GM12872 (cell line): ENCODE results near the gene METAP1D.

ENCODE experiments used
- CTCF ChIP-seq: IDR thresholded peaks from 3 replicates; pipeline ENCODE4 v1.5.1; 2011; ENCODE audit warnings: low read depth, mild to moderate bottlenecking, low read length, moderate library complexity; ENCODE audit not compliant: insufficient read depth

METAP1D gene

DNA sequence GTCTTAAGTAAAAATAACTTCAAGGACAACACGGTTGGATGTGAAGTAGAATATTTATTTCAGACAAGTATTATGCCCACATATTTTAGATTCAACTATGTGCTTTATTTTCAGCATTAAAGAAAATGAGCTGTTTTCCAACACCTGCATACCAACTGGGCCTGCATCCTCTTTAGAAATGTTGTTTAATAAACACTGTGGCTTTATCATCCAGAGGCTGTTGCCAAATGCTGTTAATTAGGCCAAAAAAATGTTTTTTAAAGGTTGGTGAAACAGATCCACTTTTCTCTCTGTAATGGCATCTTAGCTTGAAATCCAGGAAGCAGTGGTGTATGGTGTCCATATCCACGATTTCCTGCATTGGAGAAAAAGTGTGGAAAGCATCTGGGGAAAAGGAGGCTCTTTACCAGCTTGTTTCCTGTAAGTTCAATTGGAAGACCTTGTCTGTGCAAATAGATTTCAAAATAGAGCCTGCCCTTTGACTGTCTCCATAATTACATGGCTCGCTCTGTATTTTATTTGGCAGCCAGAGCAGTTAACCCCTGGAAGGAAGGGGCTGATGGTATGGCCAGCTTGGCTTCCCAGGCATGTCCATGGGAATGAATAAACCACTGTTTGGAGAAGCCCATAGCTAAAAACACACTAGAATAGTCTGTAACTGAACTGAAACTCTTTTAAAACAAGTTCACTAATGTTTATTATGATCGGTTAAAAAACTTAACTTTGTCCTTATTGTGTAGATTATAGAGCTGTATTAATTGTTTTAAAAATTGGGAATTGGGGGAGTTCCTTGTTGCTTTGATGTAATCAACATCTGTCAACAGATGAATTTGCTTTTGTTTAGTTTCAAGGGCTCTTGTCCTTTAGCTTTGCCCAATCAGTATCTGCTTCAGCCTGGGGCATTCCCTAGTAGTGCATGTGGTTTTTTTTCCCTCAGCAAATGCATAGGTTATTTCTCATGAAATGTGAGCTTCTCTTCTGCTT lies 52.5 kb downstream of the METAP1D start:
- no peak for TF ChIP-seq CTCF

DNA sequence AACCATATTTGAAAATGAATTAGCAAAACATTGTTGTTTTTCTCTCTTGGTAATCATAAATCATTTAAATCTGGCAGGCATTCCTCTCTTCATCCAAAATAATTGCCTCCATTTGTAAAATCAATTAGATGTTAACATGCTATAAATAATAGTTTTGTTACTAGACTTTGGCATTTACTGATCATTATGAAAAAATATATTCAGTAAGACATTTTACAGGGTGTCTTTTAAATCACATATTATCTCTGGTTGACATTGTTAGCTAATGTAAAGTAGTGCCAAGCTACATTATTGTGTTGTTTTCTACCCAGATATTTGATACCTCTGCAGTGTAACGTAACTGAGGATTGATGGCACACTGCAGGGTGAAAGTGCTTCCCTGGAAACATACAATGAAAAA lies 53.7 kb downstream of the METAP1D start:
- no peak for TF ChIP-seq CTCF

DNA sequence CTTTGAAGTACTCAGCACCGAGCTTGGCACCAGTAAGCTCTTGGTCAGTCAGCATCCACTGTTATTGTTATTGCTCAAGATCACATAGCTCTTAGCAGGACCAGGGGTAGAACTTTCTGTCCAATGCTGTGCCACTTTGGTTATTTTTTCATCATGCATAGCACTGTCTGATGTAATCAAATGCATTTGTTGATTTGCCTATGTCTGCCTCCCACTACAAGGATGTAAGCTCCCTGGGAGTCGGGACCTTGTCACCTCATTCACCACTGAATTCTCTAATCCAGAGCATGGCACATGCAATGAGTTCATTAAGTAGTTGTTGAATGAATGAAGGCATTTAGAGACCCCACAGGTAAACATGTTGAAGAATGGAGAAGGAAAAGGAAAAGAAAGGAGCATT lies 56.5 kb downstream of the METAP1D start:
- no peak for TF ChIP-seq CTCF

DNA sequence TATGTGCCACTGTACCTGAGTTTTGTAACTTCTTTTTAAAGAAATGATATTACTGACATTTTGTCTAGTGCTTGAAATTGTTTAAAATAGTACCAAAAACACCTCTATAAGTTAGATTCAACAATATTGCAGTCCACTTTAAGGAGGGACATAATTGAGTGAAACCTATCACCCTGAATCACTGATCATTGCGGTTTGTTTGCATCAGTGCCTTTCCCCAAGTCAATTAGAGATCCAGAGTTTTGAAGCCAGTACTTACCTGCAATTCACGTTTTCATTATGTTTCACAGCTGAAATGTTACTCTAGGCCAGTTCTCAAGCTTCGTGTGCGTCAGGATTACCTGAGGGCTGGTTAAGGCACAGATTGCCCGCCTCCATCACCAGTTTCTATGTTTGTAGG lies 58.9 kb downstream of the METAP1D start:
- TF ChIP-seq CTCF, result no peak

GRCh38 chr2:172062402-172063004 lies 62.8 kb downstream of the METAP1D start:
- no peak for TF ChIP-seq CTCF

DNA sequence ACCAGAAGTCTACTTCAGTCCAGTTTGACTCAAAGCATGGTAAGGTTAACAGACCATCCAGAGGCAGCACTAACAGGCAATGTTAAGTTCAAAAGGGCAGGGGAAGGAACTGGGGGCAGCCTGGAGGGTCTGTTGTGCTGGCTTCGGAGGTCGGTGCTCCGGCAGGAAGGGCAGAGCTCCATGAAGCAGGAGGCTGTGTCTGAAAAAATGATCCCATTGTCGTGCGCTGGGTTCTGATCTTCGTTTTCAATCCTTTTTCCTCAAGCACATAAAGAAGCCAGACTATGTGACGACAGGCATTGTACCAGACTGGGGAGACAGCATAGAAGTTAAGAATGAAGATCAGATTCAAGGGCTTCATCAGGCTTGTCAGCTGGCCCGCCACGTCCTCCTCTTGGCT lies 63.7 kb downstream of the METAP1D start:
- TF ChIP-seq CTCF, result no peak

- TF ChIP-seq CTCF, result no peak
These were observed 65.4 kb downstream of the METAP1D start for GRCh38 chr2:172065111-172065510.
